ENCODE measurements around the gene CAB39.
"Not testable (repeated sequence)": the region's sequence is repeated elsewhere in the genome, so short reads cannot be mapped to it uniquely, and the experiment has no call there.

CAB39 gene

DNA sequence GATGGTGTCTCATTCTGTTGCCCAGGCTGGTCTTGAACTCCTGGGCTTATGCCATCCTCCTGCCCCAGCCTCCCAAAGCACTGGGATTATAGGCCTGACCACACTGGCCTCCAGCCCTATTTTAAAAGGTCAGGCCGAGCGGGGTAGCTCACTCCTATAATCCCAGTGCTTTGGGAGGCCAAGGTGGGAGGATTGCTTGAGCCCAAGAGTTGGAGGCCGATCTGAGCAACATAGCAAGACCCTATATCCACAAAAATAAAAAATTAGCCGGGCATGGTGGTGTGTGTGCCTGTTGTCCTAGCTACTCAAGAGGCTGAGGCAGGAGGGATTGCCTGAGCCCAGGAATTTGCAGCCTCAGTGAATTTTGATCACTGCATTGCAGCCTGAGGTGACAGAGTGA, 3.9 kb downstream of the CAB39 start:
- no peak for DNase-seq

DNA sequence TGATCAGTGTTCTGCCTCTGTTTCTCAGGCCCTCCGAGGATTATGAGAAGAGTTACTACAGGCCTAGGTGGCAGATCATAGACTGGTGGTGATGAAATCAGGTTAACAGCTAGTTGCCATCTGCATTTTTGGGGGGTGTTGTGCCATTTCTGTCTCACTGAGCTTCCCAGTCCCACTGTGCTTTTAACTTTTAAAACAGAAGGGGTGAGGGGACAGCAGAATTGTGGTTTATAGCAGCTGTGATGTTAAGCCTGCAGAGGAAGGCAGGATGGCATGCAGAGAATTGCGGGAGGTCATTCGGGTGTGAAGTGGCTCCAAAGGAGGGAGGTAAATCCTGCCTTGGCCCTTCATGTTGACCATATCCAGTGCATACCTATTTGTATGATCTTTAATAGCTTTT, 5.0 kb downstream of the CAB39 start:
- no peak for DNase-seq

DNA sequence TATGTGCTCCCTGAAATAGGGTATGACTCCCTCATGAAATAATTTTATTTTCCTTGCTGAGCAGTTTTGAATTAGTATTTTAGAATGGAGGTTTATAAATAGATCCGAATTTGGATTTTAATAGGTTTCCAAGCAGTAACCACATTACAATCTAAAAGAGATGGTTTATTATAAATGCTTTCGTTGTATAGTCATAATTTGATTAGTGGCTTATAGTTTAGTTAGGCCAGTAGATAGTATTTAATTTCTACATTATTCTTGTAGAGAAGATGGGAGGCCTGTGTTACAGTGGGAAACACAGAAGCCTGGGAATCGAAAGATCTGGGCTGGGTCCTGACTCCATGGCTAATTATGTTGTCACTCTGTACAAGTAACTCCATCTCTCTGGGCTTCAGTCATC, 6.7 kb downstream of the CAB39 start:
- DNase-seq, result no peak

DNA sequence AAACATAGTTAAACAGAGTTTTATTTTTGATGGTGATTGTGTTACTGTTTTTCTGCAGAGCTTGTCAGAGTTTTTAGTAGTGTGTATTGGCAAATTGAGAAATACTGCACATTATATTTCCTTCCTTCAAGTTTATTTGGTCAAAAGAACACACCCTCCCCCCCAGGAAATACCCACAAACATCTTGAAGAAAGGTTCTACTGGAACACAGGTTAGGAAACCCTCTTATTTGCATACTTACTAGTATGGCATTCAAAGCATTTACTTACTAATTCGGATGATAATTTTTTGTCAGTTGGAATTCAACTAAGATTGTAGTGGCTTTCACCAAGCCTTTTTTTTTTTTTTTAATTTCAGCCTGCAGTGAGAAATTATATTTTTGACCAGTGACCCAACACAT, 9.1 kb downstream of the CAB39 start:
- no peak for DNase-seq

- no peak for DNase-seq
Measured at GRCh38 chr2:230722207-230722885, 9.7 kb downstream of the CAB39 start.

GRCh38 chr2:230723363-230723762, 10.7 kb downstream of the CAB39 start:
- no peak for DNase-seq

DNA sequence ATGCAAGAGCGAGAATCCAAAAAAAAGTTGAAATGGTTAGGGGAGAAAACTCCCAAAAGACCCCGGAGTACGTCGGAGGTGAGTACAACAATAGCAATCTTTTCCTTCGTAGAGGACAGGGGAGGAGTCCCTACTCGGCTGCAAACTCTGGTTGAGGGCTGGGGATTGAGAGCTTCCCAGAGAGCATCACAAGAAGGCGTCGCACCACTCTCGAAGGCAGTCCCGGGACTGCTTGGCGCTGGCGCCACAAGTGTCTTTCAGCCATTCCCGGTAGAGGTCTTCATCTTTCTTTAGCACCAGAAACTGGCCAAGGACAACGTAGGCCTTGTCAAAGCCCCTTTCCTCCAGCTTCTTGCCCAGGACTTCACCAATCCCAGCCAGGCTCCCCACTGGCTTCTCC, 12.3 kb downstream of the CAB39 start:
- not testable (repeated sequence) for DNase-seq

- DNase-seq, result no peak
Measured at GRCh38 chr2:230731512-230731911, 18.9 kb downstream of the CAB39 start.

- no peak for DNase-seq
Measured at GRCh38 chr2:230732914-230733401, 20.3 kb downstream of the CAB39 start.

DNA sequence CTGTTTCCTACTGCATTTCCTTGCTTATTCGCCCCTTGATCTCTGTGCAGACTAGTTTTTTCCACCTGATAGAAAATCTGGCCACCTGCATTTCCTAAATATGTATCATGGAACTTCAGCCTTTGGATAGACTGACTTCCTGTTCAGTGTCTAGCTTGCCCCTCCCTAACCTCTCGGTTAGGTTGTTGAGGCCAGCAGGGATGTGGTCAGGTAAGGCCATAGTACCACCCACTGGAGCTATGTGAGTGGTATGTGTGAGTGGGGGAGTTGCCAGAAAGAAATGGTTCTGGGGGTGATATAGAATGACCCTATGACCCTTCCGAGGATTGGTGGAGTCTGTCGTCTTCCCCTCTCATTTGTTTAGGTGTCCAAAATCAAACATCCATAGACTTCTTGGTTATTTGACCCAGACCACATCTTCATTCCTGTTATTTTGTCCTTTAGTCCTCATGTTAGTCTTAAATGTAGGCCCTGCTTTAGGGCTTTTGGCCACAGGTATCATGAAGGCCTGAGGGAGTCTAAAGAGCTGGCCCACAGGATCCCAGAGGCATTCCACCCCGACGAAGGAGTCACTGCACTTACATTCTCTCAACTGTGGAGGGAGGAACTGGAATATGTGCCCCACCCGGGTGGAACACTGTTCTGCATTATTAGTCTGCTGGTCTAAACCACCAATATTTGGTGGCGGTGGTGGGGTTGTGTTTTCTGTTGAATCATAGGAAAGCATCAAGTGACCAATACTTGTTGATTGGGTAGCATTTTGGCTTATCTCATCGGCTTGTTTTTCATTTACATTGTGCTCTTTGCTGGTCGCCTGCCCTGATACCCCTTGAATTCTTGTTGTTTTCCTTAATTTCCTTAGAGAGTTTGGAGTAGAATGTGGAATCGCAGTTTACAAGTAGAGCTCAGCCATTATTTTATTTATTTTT, 21.9 kb downstream of the CAB39 start:
- no peak for DNase-seq

GRCh38 chr2:230735884-230736283, 23.2 kb downstream of the CAB39 start:
- no peak for DNase-seq

DNA sequence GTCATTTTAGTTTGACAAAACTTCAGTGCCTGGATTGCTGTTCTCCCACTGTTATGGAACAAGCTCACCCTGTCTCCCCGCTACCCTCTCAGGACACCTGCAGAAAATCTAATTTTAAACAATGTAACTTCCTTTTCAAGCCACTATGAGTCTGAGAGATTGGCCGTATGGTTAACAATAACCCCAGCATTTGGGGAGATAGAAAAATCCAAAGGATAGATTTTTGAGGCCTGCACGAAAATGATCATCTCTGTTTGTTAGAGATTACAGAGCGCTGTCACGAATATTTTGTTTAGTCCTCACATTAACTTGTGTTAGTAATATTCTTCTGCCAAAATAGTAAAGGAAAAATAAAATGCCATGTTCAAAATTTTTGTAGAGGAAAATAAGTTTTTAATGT, 24.7 kb downstream of the CAB39 start:
- DNase-seq, result no peak

- DNase-seq, result no peak
Measured at GRCh38 chr2:230737791-230738226, 25.2 kb downstream of the CAB39 start.

- no peak for DNase-seq
Measured at GRCh38 chr2:230738391-230738811, 25.8 kb downstream of the CAB39 start.

- no peak for DNase-seq
Measured at GRCh38 chr2:230738924-230739323, 26.3 kb downstream of the CAB39 start.

DNA sequence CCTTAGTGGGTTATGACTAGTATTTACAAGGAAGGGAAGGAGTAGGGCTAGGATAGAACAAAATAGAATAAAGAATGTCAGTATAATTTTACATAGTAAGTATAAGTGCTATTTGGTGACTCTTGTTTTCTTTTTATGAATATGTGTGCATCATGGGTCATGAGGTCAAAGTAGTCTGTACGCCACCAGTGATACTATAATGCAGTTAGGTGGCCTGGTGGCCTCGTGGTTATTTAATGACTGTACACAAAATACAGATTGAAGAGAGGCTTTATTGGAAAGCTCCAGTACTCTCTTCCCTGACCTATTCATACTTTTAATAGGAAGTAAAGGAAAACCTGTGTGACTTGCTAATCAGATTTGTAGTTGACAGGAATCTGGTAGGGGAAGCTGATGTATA, 27.3 kb downstream of the CAB39 start:
- DNase-seq, result no peak

DNA sequence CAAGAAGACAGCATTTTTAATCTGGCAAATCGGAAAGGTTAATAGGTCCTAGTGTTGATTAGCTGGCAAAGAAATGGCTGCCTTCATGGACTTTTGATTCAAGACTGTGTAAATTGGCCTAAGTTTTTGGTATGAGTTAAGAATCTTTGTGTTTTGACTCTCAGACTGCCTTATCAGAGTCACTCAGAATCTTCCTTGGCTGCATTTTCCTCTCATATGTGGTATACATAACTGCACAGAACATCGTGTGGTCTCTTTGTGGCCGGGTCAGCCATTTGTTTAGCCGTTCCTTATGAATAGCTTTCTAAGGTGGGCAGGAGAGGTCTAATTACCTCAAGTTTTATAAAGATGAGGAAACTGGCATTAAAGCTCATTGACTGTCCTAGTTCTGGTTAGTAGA, 30.1 kb downstream of the CAB39 start:
- DNase-seq, result no peak

DNA sequence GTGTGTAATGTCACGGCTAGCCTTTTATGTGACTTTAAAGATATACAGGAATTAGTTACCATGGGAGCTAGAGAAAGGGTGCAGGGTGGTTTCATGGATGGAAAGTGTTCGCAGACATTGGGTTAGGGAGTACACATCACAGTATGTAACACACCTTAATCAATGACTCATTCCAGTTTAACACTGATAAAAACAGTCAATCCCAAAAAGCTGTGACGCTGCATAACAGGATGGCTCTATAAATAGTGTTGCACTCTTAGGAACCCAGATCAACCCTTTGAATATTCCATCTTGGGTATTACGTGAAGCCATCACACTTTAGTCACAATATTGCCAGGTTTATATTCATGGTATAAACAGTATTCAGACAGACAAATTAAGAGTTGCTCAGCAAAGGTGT, 33.6 kb downstream of the CAB39 start:
- DNase-seq, result no peak

DNA sequence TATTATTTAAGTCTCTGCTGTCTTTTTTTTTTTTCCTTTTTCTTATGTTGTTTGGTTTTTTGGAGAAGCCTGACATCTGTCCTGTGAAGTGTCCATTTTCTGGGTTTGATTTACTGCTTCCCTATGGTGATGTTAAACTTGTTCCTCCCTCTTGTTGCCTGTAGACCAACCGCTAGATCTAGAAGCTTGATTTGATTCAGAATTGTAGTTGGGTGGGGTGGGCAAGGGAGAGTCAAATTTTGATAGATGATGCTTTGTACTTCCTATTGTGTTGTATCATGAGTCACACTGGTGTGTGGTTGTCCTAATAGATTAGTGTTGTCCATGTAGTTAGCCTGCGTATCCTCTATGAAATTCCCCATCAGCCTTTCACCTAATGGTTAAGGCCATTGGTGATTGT, 35.4 kb downstream of the CAB39 start:
- no peak for DNase-seq

DNA sequence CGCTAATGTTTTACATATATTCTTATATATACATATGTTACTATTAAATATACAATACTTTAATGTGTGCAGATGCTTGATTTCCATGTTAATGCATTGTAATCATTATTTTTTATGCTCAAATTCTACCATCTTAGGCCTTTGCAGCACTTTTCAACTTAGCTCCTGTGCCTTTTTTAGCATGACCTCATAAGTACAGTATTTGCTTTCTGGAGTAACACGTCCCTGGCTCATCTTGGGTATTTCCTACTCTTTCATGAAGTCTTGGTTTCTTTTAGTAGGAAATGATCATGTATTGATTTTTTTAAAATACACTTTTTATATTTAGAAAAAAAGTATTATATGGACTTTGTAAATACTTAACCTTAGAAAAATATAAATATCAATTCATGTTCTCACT, 36.5 kb downstream of the CAB39 start:
- no peak for DNase-seq

DNA sequence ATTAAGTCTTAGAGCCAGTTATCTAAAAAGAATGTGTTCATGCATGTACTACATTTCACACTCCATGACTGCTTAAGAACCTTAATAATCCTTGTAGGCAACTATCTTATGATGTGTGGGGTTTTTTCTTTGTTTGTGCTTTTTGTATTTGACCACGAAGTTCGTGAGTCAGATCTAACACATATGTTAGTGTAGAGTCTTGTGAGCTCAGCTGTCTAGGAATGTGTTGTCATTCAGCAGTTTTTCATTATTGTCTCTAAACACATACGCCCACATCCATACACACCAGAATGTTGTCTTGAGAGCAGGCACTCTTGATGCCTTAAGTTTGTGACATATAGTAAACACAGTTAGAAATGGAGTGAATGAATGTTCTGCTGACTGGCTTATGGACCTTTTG, 38.4 kb downstream of the CAB39 start:
- DNase-seq, result no peak

- no peak for DNase-seq
Measured at GRCh38 chr2:230754200-230754599, 41.6 kb downstream of the CAB39 start.

DNA sequence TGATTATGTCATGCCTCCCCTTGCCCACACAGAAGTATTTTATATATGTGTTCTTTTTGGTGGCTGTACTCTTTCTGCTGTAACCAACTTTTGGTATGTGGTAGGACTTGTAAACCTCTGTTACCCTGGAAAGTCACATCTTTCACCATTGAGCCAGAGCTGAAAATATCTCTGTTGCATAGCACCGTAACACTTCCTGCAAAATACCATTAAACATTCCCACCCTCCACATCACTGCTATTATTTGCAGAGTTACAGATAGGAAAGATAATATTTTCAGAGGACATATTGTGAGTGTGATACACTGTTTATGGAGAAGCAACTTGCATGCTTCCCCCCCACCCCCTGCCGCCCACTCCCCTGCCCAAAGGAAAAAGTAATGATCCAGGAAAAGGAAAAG, 44.8 kb downstream of the CAB39 start:
- no peak for DNase-seq
